Neural cell (in vitro differentiated cells): Measurements from ENCODE around the gene BRD7.

Source experiments
- CTCF ChIP-seq: fragments of 450-650 bp; IDR thresholded peaks from 2 replicates; pipeline ENCODE4 v1.5.1; 2014; ENCODE audit warnings: antibody characterized with exemption, mild to moderate bottlenecking, moderate library complexity; ENCODE audit not compliant: poor library complexity, severe bottlenecking
- EP300 ChIP-seq: fragments of 450-650 bp; conservative IDR thresholded peaks from 2 replicates; pipeline ENCODE4 v1.6.1; 2014; ENCODE audit warnings: antibody characterized with exemption, mild to moderate bottlenecking, moderate library complexity; ENCODE audit not compliant: poor library complexity, severe bottlenecking
- EZH2 ChIP-seq: fragments of 200-600, 300-800 bp; shearing (Covaris generic), sonication (generic); IDR thresholded peaks from 2 replicates; pipeline ENCODE4 v1.6.1; 2014; ENCODE audit warnings: antibody characterized with exemption, low read length, borderline replicate concordance, mild to moderate bottlenecking; ENCODE audit not compliant: insufficient read depth, poor library complexity, severe bottlenecking
- MXI1 ChIP-seq: fragments of 450-650 bp; conservative IDR thresholded peaks from 2 replicates; pipeline ENCODE4 v1.6.1; 2014; ENCODE audit warnings: antibody characterized with exemption, mild to moderate bottlenecking; ENCODE audit not compliant: poor library complexity, severe bottlenecking
- RAD21 ChIP-seq: fragments of 450-650 bp; conservative IDR thresholded peaks from 2 replicates; pipeline ENCODE4 v1.6.1; 2014; ENCODE audit warnings: antibody characterized with exemption, mild to moderate bottlenecking, moderate library complexity
- TAF1 ChIP-seq: IDR thresholded peaks from 2 replicates; pipeline ENCODE4 v1.6.1; 2012; ENCODE audit warnings: low read depth

- TF ChIP-seq CTCF (no peak), EZH2 (no peak), EP300 (no peak), MXI1 (no peak), TAF1 (no peak), RAD21 (no peak)
These were observed 83.3 kb downstream of the BRD7 start for GRCh38 chr16:50285406-50286003.
